ENCODE data around the gene UBE2A.

UBE2A gene

DNA sequence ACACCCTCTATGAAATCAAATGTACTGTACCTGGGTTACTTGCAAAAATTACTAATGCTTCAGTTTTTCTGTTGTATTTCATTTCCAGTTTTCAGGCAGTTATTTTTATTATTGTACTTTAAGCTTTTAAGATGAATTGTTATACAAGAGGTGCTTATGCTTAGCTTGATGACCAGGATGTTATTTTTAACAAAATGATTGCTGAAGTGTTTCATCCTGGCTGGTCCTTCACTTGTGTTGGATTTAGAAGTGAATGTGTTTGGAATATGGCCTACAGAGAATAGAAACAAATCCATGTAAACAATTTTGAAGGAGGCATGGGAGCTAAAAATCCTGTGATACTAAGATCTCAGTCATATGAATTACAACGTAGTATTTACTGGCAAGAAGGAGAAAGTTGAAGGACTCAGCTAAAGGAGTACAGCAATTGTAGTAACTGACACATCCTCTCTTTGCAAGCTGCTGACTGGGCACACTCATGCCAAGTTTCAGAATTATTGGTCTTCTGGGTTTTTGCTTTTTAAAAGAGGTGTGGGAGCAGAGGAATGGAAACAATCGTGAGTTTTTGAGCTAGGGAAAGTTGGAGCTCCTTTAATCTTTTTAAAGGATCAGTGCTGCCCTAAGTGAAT lies 9.2 kb downstream of the UBE2A start:
- POLR2A ChIA-PET = interaction anchor here (0.6 to 1.1 kb wide), 3 partner anchors 9 to 116 kb away, joined by 3 to 6 read pairs (median 3); partner anchors contain the start of gene SLC25A5
- DNase-seq (ENCODE audit: extremely low spot score) = no peak
- CTCF ChIA-PET = interaction anchor here (1.1 to 1.3 kb wide), 3 partner anchors 9 to 193 kb away, joined by 3 read pairs; no protein-coding TSS in a partner anchor
- TF ChIP-seq, protein P1, sequence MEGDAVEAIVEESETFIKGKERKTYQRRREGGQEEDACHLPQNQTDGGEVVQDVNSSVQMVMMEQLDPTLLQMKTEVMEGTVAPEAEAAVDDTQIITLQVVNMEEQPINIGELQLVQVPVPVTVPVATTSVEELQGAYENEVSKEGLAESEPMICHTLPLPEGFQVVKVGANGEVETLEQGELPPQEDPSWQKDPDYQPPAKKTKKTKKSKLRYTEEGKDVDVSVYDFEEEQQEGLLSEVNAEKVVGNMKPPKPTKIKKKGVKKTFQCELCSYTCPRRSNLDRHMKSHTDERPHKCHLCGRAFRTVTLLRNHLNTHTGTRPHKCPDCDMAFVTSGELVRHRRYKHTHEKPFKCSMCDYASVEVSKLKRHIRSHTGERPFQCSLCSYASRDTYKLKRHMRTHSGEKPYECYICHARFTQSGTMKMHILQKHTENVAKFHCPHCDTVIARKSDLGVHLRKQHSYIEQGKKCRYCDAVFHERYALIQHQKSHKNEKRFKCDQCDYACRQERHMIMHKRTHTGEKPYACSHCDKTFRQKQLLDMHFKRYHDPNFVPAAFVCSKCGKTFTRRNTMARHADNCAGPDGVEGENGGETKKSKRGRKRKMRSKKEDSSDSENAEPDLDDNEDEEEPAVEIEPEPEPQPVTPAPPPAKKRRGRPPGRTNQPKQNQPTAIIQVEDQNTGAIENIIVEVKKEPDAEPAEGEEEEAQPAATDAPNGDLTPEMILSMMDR (IDR thresholded peaks at IDR 0.05; ENCODE audit: control extremely low read depth, extremely low read depth, low read depth, missing control alignments) = no peak

DNA sequence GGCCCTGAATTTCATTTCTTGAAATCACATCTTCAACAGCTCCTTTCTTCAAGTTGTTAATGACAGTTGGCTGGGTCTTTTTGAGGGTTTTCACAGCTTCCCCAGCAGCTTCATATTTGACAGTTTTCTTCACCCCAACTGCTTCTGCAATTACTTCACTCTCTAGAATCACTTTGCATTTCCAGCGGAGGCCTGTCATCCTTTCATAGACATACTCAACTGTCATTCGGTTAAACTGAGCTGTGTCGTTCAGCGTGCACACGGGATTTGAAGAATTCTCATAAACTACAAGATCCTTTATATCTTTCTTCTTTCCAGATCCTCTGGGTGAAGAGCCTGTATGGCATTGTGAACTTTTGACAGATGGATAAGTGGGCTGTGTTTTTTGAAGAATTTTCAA lies 15.4 kb downstream of the UBE2A start:
- DNase-seq (ENCODE audit: extremely low spot score) = no peak
- ChIA-PET POLR2A (no interaction called here), CTCF (interaction anchor here (1.0 to 2.7 kb wide), 4 partner anchors 11 to 140 kb away, joined by 3 to 9 read pairs (median 4); no protein-coding TSS in a partner anchor)
- TF ChIP-seq, protein P1 (IDR thresholded peaks at IDR 0.05; ENCODE audit: control extremely low read depth, extremely low read depth, low read depth, missing control alignments) = no peak

DNA sequence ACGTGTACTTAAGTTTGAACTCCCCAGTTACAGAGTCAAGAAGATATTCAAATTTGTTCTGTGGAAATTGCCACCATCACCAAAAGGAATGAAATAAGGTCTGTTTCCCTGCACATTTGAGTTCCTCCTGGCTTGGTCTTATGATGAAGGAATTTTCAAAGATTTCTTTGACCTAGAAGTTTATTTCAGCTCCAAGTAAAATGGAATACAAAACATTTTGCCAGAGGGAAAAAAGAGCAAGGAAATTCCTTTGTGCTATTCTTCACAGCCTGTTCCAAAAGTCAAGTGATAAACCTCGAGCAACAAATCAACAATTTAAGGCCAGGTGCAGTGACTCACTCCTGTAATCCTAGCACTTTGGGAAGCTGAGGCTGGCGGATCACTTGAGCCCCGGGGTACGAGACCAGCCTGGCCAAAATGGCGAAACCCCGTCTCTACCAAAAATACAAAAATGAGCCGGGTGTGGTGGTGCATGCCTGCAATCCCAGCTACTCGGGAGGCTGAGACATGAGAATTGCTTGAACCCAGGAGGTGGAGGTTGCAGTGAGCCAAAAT lies 28.4 kb downstream of the UBE2A start:
- DNase-seq (ENCODE audit: extremely low spot score) = no peak
- CTCF ChIA-PET = interaction anchor here (1.5 to 2.0 kb wide), 3 partner anchors 14 to 127 kb away, joined by 4 to 5 read pairs (median 4); no protein-coding TSS in a partner anchor
- POLR2A ChIA-PET = no interaction called here
- TF ChIP-seq, protein P1 (IDR thresholded peaks at IDR 0.05; ENCODE audit: control extremely low read depth, extremely low read depth, low read depth, missing control alignments) = no peak

DNA sequence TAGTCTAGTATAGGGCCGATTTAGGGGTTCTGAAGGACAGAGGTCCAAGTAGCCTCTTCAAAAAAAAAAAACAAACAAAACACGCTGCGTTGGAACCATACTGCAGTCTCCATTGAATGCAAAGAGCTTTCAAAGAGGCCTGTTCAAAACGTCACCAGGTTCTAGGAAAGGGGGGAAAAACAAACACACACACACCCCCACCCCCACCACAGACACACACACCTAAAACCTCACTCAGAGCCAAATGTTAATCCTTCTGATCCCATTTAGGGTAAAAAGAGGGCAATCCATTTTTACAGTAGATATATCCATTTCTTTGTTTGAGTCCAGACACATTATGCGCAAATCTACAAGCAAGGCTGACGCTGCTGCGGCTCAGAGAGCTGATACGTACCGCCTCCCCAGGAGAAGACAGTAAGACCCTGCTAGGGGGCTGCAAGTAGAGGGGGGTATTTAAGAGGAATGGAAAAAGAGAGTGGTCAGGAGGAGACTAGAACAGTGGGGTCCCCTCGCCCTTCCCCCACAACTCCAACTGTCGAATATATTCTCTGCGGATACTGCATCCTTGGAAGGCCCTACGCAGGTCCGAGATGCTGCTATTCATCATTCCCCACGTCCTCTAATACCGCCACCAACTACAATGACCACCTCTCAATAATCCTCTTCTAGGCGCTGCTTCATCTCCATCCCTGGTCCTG lies 30.6 kb downstream of the UBE2A start:
- POLR2A ChIA-PET = interaction anchor here (1.3 kb wide), 1 partner anchor 187 kb away, joined by 5 read pairs; the partner anchor contains the start of gene RPL39
- CTCF ChIA-PET = interaction anchor here (1.0 kb wide), 1 partner anchor 57 kb away, joined by 3 read pairs; no protein-coding TSS in a partner anchor
- no peak for DNase-seq (ENCODE audit: extremely low spot score)
- TF ChIP-seq, protein P1 (IDR thresholded peaks at IDR 0.05; ENCODE audit: control extremely low read depth, extremely low read depth, low read depth, missing control alignments) = no peak

DNA sequence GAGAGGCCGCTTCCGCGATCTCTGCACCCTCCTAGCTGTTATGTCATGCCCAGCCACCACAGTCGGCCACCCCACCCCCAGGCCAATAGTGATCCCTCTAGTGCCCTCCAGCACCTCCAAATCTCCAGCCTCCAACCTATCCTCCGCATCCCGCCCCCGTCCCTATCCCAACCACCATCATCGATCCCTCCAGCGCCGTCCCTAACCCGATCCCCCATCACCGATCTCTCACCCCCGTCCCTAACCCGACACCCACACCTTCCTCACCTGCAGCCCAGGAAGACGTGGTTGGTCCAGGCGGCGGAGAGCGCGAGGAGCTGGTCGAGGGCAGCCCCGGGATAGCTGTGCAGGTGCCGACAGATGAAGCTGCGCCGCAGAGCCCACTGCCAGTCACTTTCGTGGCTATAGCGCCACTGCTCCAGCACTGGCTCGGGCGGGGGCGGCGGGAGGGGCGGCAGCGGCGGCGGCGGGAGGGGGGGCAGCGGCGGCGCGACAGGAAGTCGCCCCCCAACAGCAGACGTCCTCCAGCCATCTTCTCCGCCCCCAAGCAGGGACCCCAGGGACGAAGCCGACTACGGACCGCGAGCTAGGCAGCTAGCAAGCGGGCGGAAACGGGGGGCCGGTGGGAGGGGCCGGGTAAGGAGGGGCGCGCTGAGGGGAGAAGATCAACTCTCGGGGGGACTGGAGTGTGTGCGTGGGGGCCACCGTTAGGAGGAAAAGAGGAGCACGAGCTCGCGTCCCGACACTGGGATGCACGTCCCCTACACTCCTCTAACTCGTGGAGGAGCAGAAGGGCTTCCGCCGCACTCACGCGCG lies 31.3 kb downstream of the UBE2A start:
- DNase-seq (ENCODE audit: extremely low spot score) = peak; percentile 34
- CTCF ChIA-PET = interaction anchor here (0.8 to 1.2 kb wide), 3 partner anchors 56 to 124 kb away, joined by 3 to 4 read pairs (median 3); no protein-coding TSS in a partner anchor
- TF ChIP-seq, protein P1 (IDR thresholded peaks at IDR 0.05; ENCODE audit: control extremely low read depth, extremely low read depth, low read depth, missing control alignments) = no peak
- POLR2A ChIA-PET = interaction anchor here (0.6 to 1.3 kb wide), 3 partner anchors 130 to 186 kb away, joined by 3 to 6 read pairs (median 5); partner anchors contain the start of gene RPL39
